Raji (cell line): ENCODE results near the gene GRM8.

ENCODE experiments used
- POLR2A ChIP-seq: IDR thresholded peaks from 2 replicates; pipeline ENCODE4 v1.6.1; 2011; ENCODE audit warnings: low read depth, low read length, control low read depth; ENCODE audit not compliant: insufficient read depth

GRM8 gene

DNA sequence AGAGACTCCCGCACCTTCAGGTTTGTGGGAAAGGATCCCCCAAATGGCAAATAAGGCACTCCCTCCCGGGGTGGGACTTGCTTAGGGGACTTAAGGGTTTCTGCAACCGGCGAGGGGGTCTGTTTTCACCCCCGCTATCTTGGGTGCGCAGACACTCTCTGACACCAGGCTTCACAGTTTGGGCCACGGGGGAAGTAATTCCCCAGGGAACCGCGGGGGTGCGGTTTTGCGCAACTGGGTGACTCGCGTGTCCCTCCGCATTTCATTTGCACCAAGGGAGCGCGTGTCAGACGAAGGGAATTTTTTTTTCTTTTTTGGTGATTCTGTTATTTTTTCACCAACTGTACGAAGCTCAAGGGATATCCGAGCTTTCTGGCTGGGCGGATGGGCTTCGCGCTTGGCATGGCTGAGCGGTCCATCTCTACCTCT is 1.7 kb downstream of the GRM8 start:
- TF ChIP-seq POLR2A: no peak

DNA sequence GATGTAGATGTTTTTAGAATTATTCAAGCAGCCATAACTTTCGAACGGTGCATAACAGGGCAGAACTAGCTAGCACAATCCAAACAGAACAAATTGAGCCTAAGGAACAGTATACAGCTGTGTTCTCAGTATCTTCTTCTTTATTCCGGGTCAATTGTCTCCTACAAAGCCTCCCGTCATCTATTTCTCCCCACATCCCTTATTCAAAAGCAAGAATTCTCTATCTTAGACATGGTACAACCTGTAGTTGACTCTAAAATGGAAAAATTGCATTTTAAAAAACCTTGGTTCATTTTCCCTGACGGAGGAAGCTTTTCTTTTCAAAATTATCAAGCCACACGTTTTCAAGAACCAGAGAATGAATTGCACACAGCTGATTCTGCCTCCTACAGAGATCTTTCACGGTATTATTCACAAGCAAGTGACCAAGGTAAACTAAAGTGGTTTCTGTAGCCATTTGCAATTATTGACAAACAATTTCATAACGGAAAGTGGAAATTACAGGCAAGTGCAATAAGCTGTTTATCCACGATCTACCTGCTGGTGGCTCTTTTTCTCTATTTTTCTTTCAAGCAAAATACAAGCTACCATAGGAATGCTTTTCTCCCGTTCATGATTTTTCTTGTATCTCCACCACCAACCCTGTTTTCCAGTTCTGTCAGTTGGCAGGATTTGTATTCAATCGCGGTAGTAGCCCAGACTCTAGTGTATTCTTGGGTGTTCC is 2.3 kb downstream of the GRM8 start:
- no peak for TF ChIP-seq POLR2A

DNA sequence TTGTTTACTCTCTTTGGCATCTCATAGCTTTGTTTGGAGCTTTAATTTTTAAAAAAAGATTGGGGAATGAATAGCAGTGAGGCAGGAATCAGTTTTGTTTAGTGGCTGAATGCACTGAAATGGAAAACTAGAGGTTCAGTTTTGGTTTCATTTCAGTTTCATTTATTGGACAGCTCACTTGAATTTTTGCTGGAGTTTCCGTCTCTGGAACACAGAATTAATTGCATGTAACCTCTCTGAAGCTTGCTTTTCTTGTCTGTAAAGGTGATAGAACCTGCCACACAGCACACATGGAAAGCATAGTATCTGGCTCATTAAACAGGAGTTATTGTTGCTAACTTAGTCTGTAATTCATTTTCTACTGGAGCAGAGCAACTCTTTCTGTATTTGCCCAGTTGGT is 7.1 kb downstream of the GRM8 start:
- TF ChIP-seq POLR2A: no peak

DNA sequence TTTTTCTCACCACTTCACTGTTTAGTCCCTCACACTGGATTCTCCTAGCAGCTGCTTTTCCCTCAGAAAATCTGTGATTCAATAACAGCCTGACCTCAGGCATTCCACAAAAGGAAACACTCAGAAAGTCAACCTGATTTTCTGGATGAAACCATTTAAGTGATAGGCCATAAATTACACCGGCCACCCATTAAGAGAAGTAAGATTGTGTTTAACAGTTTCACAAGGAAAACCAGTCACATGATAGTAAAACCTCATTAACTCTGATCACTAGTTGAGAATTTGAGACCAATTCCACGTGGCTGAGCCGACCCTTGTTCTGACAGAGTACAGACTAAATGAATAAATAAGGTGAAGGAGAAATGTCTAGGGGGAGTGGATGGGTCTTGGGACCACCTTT is 7.7 kb downstream of the GRM8 start:
- no peak for TF ChIP-seq POLR2A

DNA sequence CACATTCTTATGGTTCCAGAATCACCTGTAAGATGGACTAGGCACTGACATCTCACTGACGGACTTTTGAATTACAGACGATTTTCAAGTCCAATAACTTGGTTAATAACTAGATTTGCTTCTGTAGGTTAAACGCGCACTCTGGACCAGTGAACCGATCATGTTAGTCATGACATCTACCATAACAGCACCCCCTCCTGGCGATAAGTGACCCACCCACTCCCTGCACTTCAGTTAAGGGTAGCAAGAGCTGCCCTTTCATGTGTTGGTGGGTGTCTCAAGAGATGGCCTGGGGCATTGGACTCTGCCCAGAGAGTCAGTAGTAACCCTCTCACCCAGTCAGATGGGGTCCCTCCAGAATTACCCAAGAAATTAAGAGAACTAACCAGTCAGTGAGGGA is 12.9 kb downstream of the GRM8 start:
- no peak for TF ChIP-seq POLR2A

DNA sequence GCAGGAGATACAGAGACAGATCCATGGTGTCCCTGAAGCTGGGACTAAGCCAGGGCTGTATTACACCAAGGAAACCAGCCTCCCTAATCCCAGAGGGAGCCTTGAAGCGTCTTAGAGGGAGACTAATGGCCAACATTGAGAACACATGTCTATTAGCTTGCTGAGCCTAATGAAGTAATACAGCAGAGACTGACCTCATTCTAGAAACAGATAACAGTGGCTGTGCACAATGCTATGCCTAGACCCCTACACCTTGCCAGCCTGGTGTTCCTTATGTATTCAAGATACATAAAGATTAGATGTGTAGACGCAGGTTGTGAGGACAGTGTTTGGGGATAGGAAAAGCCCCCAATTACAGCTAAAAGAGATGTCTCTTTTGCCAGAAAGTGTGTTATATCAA is 19.1 kb downstream of the GRM8 start:
- TF ChIP-seq POLR2A: no peak

DNA sequence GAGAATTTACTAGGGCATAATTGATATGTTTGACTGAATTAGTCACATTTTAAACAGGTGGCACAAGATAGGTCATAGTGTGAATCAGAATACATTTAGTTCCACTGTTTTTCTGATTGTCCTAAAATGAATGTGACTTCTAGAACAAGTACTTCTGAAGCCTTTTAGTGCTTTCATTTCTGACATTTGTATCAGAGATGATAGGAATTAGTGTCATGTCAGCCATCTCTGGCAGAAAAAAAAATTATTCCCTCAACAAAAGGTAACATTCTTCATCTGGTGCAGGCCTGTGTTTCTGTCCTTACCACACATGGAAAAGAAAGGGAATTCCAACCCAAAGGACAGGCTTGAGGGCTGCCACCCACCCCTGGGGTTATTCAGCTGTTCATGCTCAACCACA is 21.3 kb downstream of the GRM8 start:
- TF ChIP-seq POLR2A: no peak

DNA sequence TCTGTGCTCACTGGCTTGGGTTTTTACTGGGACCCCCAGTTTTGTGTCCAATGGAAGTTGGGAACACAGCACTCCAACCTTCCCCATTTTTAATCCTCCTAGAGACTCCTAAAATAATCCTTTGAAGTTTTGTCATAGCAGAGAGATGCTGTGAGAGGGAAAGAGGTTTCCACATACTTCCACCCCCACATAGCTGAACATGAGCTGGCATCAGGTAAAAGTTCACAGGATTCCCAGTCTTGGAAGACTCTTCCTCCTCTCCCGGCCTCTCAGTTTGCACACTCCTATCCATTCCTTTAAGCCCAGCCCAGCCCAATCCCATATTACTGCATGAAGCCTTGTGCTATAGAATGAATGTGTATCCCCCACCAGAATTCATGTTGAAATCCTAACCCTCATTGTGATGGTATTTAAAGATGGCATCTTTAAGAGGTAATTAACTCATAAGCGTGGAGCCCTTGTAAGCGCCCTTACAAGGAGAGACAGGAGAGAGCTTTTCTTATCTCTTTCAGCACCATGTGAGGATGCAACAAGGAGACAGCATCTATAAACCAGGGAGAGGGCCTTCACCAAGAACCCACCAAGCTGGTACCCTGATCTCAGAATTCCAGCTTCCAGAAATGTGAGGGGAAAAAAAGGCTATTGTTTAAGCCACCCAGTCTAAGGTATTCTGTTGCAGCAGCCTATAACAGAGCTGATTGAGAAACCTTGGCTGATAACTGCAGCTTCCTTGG is 22.4 kb downstream of the GRM8 start:
- no peak for TF ChIP-seq POLR2A

DNA sequence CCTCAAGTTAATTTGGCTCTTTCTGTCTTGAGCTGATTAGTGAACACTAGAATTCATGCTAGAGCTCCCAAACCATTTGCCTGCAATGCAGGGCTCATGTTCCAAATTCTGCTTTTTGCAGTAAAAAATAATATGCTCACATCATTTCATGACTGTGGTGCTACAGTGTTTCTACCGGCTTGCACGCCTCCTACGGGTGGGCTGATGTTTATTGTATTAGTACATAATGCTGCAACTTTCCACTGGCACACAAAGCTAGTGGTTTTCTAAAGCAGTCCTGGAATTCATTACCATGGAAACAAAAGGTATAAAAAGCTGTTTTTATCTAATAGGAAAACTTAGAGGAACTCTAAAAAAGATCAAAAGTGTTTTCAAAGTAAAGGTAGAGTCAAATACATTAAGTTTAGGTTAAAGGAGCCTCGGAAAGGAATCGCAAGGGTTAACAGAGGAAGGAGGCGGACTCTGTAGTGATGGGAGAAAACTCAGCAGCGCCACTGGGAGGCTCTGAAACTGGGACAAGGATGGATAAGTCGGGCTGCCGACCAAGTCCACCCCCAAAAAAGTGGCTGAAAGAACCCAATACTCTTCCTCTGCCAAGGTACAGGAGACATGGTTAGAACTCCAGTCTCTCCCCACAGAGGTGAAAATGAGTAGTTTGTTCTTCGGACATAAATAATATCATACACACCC is 25.9 kb downstream of the GRM8 start:
- TF ChIP-seq POLR2A: no peak

DNA sequence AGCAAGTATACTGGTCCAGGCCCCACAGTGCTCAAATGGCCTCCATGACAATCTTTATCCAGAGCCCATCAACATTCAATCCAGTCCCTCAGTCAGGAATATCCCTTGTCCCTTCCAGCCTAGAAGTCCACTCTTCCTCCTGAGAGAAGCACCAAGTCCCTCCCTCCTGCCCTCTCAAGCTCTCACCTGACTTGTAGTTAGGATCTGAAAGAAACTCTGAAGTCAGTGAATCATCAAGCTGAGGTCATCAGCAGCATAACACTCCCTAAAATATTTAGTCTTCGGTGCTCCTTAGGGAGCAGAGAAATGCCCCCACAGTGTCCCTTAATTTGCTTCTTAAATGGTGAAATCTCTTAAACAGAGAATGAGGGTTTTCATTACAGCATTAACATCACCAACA is 31.0 kb downstream of the GRM8 start:
- no peak for TF ChIP-seq POLR2A

DNA sequence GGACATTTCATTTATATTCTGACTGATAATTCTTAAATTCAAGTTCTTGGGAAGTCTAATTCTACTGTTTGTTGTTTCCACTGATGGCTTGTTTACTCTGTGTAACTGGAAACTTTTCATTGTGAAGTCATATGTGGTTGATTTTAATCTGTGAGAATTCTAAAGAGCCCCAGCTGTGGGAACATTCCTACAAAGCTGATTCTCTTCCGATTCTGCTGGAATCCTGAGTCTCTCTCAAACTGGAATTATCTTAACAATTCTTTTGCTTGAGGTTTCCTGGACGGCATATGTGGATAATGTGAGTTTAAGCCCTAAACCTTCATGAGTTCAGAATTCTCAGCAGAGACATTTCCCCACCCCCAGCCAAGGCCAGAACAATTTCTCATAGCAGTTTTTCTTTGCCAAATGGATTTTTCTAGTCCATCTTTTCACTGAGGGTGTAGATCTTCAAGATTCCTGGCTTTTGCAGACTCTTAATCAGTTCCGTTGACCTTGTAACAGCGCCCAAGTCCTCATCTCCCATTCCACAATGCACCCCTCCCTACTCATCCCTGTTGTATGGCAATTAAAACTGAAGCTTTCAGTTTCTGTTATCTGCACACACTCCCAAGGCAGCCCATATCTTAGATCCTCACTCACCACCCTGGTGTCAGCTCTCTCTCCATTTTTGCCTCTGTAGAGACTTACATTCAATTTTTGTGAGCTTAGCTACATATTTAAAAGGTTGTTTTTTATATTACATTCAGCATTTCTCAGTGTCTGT is 37.6 kb downstream of the GRM8 start:
- no peak for TF ChIP-seq POLR2A

DNA sequence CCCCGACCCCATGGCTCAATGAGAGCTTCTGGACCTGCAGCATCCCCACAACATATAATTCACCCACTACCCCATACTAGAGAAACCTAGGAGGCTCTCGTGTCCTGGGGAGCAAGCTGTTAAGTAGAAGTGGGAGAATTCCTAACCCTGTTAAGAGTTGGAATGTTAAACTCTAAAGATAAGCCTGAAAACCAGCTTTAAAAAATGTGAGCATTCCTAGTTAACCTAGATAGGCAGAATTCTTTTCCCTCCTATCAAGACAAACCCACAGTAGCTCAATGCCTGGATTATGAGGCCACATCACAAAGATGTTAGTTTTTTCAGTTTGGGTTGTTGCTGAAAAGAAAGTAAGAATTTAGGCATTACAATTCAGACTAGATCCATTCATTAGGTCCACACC is 42.9 kb downstream of the GRM8 start:
- no peak for TF ChIP-seq POLR2A

DNA sequence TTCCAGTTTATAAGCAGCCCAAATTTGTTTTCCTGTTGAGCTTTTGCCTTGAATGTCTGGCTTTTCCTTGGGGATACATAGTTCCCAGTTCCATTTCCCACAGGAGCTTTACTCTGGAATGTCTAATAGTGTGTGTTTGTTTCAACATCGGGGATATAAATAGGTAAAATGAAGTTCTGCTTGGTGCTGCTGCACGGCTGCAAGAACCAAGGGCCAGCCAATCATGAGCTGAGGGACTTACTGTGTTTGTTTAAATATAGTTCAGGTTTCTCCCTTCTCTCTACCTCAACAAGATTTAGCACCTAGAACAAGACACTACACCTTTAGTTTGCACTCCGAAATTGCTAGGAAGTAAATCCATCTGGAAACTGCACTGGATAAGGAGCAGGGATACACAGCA is 43.9 kb downstream of the GRM8 start:
- TF ChIP-seq POLR2A: no peak

DNA sequence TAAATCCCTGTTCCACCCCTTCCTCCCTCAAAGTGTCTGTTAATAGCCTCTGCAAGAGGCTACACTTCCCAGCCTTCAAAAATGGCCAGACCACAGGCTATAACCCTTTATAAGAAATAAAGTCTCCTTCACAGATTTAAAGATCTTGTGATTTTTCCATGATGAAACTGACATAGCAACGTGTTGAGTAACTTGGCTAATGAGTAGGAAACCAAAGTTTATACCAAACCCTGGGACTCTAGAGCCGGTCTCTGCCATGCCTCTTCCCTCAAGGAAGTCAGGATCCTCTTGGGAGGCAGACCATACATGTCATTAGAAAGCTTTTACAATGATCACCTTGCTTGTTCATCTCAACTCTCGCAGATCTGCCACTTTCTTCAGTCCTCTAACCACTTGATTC is 44.4 kb downstream of the GRM8 start:
- TF ChIP-seq POLR2A: no peak

DNA sequence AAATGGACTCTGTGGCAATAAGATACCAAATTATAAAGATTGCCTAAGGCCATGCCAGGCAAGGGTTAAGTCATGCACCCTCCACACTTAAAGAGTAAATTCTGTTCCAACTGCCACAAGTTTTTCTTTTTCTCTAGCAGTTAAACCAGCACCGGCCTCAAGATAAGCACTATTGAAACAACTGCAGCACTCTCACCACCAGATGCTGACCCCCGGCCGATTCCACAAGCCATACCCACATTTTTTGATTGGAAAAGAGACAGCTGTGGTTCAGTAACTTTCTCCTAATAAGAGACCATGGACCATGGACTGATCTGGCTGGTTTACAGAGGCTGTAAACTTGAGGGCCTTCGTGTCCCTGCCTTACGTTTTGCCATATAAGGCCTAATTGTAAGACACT is 44.9 kb downstream of the GRM8 start:
- TF ChIP-seq POLR2A: no peak

DNA sequence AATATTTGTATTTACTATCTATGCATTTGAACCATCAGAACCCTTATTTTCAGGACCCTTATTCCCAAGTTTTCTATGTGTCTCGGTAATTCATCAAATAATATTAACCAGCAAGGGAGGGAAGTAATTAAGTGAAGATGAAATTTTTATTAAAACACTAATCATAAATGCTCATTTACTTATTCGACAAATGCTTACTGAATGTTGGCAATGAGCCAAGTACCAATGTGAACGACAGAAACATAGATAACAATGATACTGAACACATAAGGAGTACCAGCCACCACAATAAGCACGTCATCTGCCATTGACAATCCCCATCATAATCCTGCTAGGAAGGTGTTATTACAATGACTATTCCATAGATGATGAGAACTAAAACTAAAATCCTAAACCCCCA is 45.5 kb downstream of the GRM8 start:
- TF ChIP-seq POLR2A: no peak

DNA sequence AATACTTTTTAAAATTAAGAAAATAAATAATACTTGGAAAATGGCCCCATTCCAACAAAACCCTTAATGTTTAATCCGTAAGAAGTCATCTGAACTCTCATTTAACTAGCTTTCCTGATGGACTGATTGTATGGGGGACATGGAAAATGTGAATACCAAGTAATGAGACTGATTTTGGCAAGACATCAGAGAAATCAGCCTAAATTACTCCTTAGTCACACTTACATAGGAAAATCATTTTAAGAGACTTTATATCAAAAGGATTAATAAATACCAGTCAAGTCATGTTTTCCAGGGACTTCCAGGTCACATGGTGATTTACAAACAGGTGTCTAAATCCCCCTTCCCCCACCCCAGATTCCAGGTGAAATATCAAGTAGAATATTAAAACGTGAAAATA is 58.2 kb downstream of the GRM8 start:
- TF ChIP-seq POLR2A: no peak
